ENCODE results near the gene RCBTB2.

RCBTB2 gene

GRCh38 chr13:48569104-48569666 lies 36.3 kb upstream of the RCBTB2 start:
- ATAC-seq = no peak
- no peak overlapping the region for H3K4me3 Mint-ChIP-seq
- peaks cover 66% of the 10 kb centered on the region for H3K27me3 Mint-ChIP-seq
- H3K9me3 Mint-ChIP-seq = no peaks in the 10 kb centered on the region
- H3K27ac Mint-ChIP-seq = no peak overlapping the region
- peaks cover 7% of the 10 kb centered on the region for H3K4me1 Mint-ChIP-seq
- DNase-seq = no peak

- no peak overlapping the region for H3K27ac Mint-ChIP-seq
- H3K4me3 Mint-ChIP-seq = no peak overlapping the region
- no peak for DNase-seq
- ATAC-seq = no peak
- peaks cover 7% of the 10 kb centered on the region for H3K4me1 Mint-ChIP-seq
- H3K9me3 Mint-ChIP-seq = no peaks in the 10 kb centered on the region
- peaks cover 67% of the 10 kb centered on the region for H3K27me3 Mint-ChIP-seq
Measured at GRCh38 chr13:48568370-48569103, 35.7 kb upstream of the RCBTB2 start.

GRCh38 chr13:48567515-48568369 lies 34.9 kb upstream of the RCBTB2 start:
- no peak overlapping the region for H3K27ac Mint-ChIP-seq
- H3K9me3 Mint-ChIP-seq = no peaks in the 10 kb centered on the region
- H3K27me3 Mint-ChIP-seq = peaks cover 67% of the 10 kb centered on the region
- no peak for ATAC-seq
- no peak for DNase-seq
- peaks cover 12% of the 10 kb centered on the region for H3K4me1 Mint-ChIP-seq
- H3K4me3 Mint-ChIP-seq = no peak overlapping the region

GRCh38 chr13:48564056-48564455 lies 31.2 kb upstream of the RCBTB2 start:
- no peaks in the 10 kb centered on the region for H3K9me3 Mint-ChIP-seq
- ATAC-seq (no peak), DNase-seq (no peak)
- no peak overlapping the region for H3K27ac Mint-ChIP-seq
- no peak overlapping the region for H3K4me3 Mint-ChIP-seq
- peaks cover 69% of the 10 kb centered on the region for H3K27me3 Mint-ChIP-seq
- H3K4me1 Mint-ChIP-seq = peaks cover 31% of the 10 kb centered on the region

- Mint-ChIP-seq H3K9me3 (no peaks in the 10 kb centered on the region), H3K27ac (no peak overlapping the region), H3K4me1 (peaks cover 31% of the 10 kb centered on the region), H3K4me3 (no peak overlapping the region), H3K27me3 (peaks cover 69% of the 10 kb centered on the region)
- ATAC-seq (no peak), DNase-seq (no peak)
Measured at GRCh38 chr13:48563626-48564025, 30.7 kb upstream of the RCBTB2 start.

- peak; percentile 69 to 77 for DNase-seq
- Mint-ChIP-seq H3K4me3 (peak overlapping the region in 1 of 2 donors; percentile 57), H3K27me3 (peaks cover 69% of the 10 kb centered on the region), H3K4me1 (peaks cover 31% of the 10 kb centered on the region), H3K9me3 (no peaks in the 10 kb centered on the region), H3K27ac (no peak overlapping the region)
- peak; percentile 100 for ATAC-seq
Measured at GRCh38 chr13:48562296-48563066, 29.6 kb upstream of the RCBTB2 start.

GRCh38 chr13:48561466-48562235 lies 28.8 kb upstream of the RCBTB2 start:
- Mint-ChIP-seq H3K27me3 (peaks cover 71% of the 10 kb centered on the region), H3K9me3 (peaks cover 1 to 2% of the 10 kb centered on the region in 2 donors), H3K27ac (no peak overlapping the region), H3K4me3 (peak overlapping the region; percentile 20 to 44), H3K4me1 (peaks cover 31% of the 10 kb centered on the region)
- ATAC-seq (peak; percentile 2), DNase-seq (no peak)

- no peak for ATAC-seq
- no peak for DNase-seq
- Mint-ChIP-seq H3K4me3 (peak overlapping the region in 1 of 2 donors; percentile 39), H3K9me3 (peaks cover 8 to 11% of the 10 kb centered on the region in 2 donors), H3K27ac (no peak overlapping the region), H3K4me1 (peaks cover 31% of the 10 kb centered on the region), H3K27me3 (peaks cover 72% of the 10 kb centered on the region)
Measured at GRCh38 chr13:48560657-48561337, 27.9 kb upstream of the RCBTB2 start.

GRCh38 chr13:48559638-48560320 lies 26.9 kb upstream of the RCBTB2 start:
- ATAC-seq (no peak), DNase-seq (no peak)
- Mint-ChIP-seq H3K27me3 (peaks cover 62% of the 10 kb centered on the region), H3K27ac (no peak overlapping the region), H3K4me3 (no peak overlapping the region), H3K9me3 (peaks cover 10 to 13% of the 10 kb centered on the region in 2 donors), H3K4me1 (peaks cover 31% of the 10 kb centered on the region)

- H3K4me3 Mint-ChIP-seq = no peak overlapping the region
- peaks cover 10 to 23% of the 10 kb centered on the region in 2 donors for H3K9me3 Mint-ChIP-seq
- no peak overlapping the region for H3K27ac Mint-ChIP-seq
- ATAC-seq (no peak), DNase-seq (no peak)
- H3K4me1 Mint-ChIP-seq = peaks cover 16% of the 10 kb centered on the region
- H3K27me3 Mint-ChIP-seq = peaks cover 51% of the 10 kb centered on the region
Measured at GRCh38 chr13:48556817-48557216, 23.9 kb upstream of the RCBTB2 start.

- H3K4me1 Mint-ChIP-seq = peaks cover 4% of the 10 kb centered on the region
- H3K9me3 Mint-ChIP-seq = peaks cover 10 to 37% of the 10 kb centered on the region in 2 donors
- DNase-seq (no peak), ATAC-seq (no peak)
- H3K27ac Mint-ChIP-seq = no peak overlapping the region
- no peak overlapping the region for H3K4me3 Mint-ChIP-seq
- H3K27me3 Mint-ChIP-seq = peaks cover 48% of the 10 kb centered on the region
Measured at GRCh38 chr13:48555441-48555840, 22.6 kb upstream of the RCBTB2 start.

GRCh38 chr13:48551329-48551728 lies 18.4 kb upstream of the RCBTB2 start:
- H3K9me3 Mint-ChIP-seq = peaks cover 6 to 40% of the 10 kb centered on the region in 2 donors
- no peak overlapping the region for H3K4me3 Mint-ChIP-seq
- H3K27ac Mint-ChIP-seq = no peak overlapping the region
- H3K27me3 Mint-ChIP-seq = peaks cover 28% of the 10 kb centered on the region
- H3K4me1 Mint-ChIP-seq = no peaks in the 10 kb centered on the region
- ATAC-seq = no peak
- DNase-seq = no peak

GRCh38 chr13:48549658-48550057 lies 16.8 kb upstream of the RCBTB2 start:
- no peak overlapping the region for H3K4me3 Mint-ChIP-seq
- peaks cover 26% of the 10 kb centered on the region for H3K27me3 Mint-ChIP-seq
- DNase-seq (no peak), ATAC-seq (no peak)
- H3K4me1 Mint-ChIP-seq = no peaks in the 10 kb centered on the region
- no peak overlapping the region for H3K27ac Mint-ChIP-seq
- peaks cover 0 to 31% of the 10 kb centered on the region in 2 donors for H3K9me3 Mint-ChIP-seq

GRCh38 chr13:48547663-48548092 lies 14.8 kb upstream of the RCBTB2 start:
- no peak overlapping the region for H3K27ac Mint-ChIP-seq
- H3K4me1 Mint-ChIP-seq = no peaks in the 10 kb centered on the region
- ATAC-seq (no peak), DNase-seq (no peak)
- peaks cover 34% of the 10 kb centered on the region for H3K27me3 Mint-ChIP-seq
- no peak overlapping the region for H3K4me3 Mint-ChIP-seq
- peaks cover 0 to 30% of the 10 kb centered on the region in 2 donors for H3K9me3 Mint-ChIP-seq
